NCI-H460 (cell line): ENCODE measurements around the gene RXRA. TPM values are rescaled to one million over a fixed set of nuclear protein-coding genes. Genes with fewer than 3 reads are reported as not detected.

Experiments
- DNase-seq: peaks from one replicate; pipeline ENCODE4 v3.0.0-alpha.2; 2016; ENCODE audit warnings: low read depth; ENCODE audit errors: extremely low read depth
- small RNA-seq, 2 experiments: library from RNA; depleted of rRNA; stranded (forward); fragments of <200 nt; gene quantifications; one replicate each; pipeline ENCODE3, GENCODE V24; 2014
- total RNA-seq: library from RNA; depleted of rRNA; stranded (reverse); fragments of >200 nt; shearing (Covaris generic); gene quantifications from 2 replicates; pipeline ENCODE4 v1.2.3, GENCODE V29; 2014; rRNA removed

Gene RXRA
- total RNA-seq, 1 experiment from 2014 or later, result 29.3 TPM

- DNase-seq, result no peak
These were observed 151.2 kb downstream of the RXRA start for GRCh38 chr9:134477342-134477925.

- no peak for DNase-seq
These were observed 151.7 kb downstream of the RXRA start for GRCh38 chr9:134477927-134478326.

DNA sequence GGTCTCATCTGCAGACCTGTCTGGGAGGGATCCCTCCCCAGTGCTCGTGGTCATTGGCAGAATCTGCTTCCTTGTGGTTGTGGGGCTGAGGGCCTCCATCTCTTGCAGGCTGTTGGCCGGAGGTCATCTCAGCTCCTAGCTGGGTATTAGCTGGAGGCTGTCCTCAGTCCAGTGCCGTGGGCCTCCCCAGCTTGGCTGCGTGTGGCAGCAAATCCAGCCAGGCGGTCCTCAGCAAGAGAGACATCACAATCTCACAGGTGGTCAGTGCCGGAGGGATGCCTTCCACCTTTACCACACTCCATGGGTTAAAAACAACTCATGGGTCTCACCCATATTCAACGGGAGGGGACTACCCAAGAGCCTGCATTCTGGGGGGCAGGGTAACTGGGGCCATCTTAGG lies 155.5 kb downstream of the RXRA start:
- no peak for DNase-seq

DNA sequence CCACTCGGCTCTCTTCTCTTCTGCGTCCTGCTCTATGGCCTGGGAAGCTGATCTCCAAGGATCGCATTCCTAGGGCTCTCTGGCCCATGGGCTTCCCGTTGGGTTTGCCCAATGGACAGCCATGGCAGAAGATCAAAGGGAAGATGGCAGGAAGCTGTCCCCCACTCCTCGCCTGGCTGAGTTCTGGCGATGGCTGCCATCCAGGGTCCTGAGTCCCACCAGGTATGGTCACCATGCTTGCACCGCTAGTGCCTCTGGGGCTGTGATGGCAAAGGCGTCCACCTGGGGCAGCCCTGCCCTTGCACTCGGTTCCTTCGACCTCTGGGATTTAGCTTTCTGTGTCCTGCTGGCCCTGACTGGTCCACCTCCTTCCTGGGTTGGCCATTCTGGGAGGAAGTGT lies 156.0 kb downstream of the RXRA start:
- DNase-seq, result no peak

DNA sequence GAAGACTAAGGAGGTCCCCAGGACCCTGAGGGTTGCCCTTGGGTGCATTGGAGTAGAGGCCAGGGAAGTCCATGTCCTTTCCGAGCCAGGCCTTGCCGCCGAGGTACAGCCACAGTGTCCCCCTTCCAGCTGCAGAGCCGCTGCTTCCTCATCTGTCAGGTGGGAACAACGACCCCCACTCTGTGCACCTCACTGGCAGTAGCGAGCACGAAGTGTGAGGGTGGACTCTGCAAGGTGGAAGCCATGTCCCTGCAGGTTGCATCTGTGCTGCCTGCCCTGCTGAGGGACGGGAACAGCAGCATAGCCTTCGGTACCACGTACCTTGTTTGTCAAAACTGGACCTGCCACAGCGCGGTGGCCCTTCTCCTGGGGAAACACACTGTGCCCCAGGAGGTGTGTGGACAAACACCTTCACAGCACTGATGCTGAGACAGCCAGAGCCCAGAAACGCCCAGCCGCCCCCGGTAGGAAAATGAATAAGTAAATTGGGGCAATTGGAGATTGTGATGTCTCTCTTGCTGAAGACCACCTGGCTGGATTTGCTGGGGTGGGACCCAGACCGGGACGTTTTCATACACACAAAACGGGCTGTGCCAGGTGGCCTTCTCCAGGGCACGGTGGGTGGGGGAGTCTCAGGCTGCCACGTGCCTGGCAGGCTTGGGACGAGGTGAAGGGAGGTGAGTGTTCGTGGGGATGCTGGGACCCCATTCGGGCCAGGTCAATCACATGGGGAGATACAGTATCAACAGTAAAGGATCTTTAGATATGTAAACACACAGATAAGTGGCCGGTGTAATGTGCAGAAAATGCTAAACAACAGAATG lies 157.3 kb downstream of the RXRA start:
- DNase-seq, result no peak

DNA sequence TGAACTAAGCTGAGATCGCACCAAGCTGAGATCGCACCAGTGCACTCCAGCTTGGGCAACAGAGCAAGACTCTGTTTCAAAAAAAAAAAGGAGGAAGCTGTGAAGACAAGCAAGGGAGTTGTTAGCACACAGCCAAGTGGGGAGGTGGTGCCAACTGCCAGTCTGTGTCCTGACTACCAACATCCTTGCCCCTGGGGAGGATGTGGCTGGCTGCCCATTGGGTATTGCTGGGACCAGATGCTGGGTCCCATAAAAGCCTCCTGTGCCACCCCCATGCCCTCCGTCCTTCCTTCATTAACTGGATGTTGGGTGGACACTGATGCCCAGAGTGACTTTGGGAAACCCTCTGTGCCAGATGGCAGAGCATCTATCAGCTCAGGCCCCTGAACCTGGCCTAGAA lies 158.2 kb downstream of the RXRA start:
- DNase-seq, result no peak

DNA sequence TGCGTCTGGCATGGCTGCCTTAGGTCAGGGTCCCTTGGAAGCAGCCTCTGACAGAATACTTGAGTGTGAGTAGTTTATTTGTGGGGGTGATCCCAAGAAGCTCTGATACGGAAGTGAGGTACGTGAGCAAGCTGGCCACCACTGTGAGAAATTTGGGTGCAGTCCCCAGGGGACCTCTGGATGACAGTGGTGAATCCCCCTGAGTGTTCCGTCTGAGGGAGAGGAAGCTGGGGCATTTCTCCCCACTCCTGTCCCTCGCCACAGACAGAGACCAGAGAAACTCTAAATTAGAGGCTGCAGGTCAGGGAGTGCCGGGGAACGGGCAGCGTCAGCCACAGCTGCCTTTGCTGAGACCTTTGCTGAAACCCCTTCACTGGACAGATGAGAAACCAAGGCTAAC lies 159.4 kb downstream of the RXRA start:
- DNase-seq, result no peak

DNA sequence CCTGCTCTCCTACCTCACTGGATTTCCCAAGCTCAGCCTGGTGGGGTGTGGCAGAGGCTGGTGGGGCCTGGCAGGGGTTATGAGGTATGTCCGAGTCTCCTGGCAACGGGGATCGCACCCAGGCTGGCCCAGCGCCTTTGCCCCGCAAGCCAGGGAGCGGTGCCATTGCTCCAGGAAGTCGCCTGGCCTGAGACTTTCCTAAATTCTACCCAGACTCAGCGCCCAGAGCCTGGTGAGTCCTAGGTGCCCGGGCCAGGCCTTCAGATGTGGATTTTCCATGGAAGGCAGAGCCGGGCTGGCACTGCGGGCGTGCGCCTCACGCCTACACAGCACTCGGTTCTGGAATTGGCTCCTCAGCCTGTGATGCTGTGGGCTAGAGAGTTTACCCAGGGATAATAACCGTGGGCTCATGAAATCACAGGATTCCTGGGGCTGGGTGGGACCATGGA lies 159.9 kb downstream of the RXRA start:
- no peak for DNase-seq

- DNase-seq, result no peak
These were observed 160.3 kb downstream of the RXRA start for GRCh38 chr9:134486596-134486995.

Small RNA genes within 50 kb of the gene (small RNA-seq; reads per million reads assigned to genes)
- gene MIR4669, result 0 to 0.06 reads per million in 2 experiments

Other genes starting within 250 kb of the RXRA start
- 27.2 and 32.3 TPM in 2 replicates for gene WDR5, start 190.4 kb upstream of the RXRA start, total RNA-seq
- not detected in 2 replicates for gene RNU6ATAC, start 161.9 kb upstream of the RXRA start, total RNA-seq